Measurements from ENCODE around the gene CSH2. TPM values are rescaled to one million over a fixed set of nuclear protein-coding genes. Genes with fewer than 3 reads are reported as not detected.
"Not testable (repeated sequence)": the region's sequence is repeated elsewhere in the genome, so short reads cannot be mapped to it uniquely, and the experiment has no call there.

CSH2 gene
- polyA plus RNA-seq, 1 experiment: not detected

GRCh38 chr17:63911041-63911635 lies 37.7 kb upstream of the CSH2 start, which contains the start of gene CSHL1:
CSHL1 (minus strand) TSS chr17:63911258; CDS start chr17:63911196, 62 bp downstream.
- CTCF ChIA-PET: interaction anchor here (0.6 to 4.0 kb wide), 27 partner anchors 8 to 226 kb away, joined by 3 to 27 read pairs (median 7); partner anchors contain the start of genes ERN1 and ICAM2
- POLR2A ChIA-PET: no interaction called here
- no peaks in the 10 kb centered on the region for H3K36me3 ChIP-seq (ENCODE audit: control insufficient read depth, insufficient read depth, low read length)
- DNase-seq (ENCODE audit: low read depth): no peak
- peaks cover 10% of the 10 kb centered on the region for H3K27me3 ChIP-seq (ENCODE audit: control insufficient read depth, insufficient read depth, low read length)
- no peak for TF ChIP-seq CTCF (IDR thresholded peaks at IDR 0.05; ENCODE audit: insufficient read depth, low read depth, low read length)
- H3K4me3 ChIP-seq (ENCODE audit: low read depth, low read length): no peak within 1 kb of the TSS

GRCh38 chr17:63910096-63910495 lies 36.6 kb upstream of the CSH2 start:
- no peak for DNase-seq (ENCODE audit: low read depth)
- TF ChIP-seq CTCF (IDR thresholded peaks at IDR 0.05; ENCODE audit: insufficient read depth, low read depth, low read length): no peak
- H3K4me3 ChIP-seq (ENCODE audit: low read depth, low read length): no peak overlapping the region
- H3K27me3 ChIP-seq (ENCODE audit: control insufficient read depth, insufficient read depth, low read length): peaks cover 10% of the 10 kb centered on the region
- H3K36me3 ChIP-seq (ENCODE audit: control insufficient read depth, insufficient read depth, low read length): no peaks in the 10 kb centered on the region
- CTCF ChIA-PET: interaction anchor here (0.6 to 4.0 kb wide), 12 partner anchors 7 to 368 kb away, joined by 3 to 27 read pairs (median 11); partner anchors contain the start of genes ERN1 and ICAM2
- POLR2A ChIA-PET: no interaction called here

GRCh38 chr17:63909586-63909985 lies 36.1 kb upstream of the CSH2 start:
- H3K4me3 ChIP-seq (ENCODE audit: low read depth, low read length); H3K36me3 ChIP-seq (ENCODE audit: control insufficient read depth, insufficient read depth, low read length); POLR2A ChIA-PET; DNase-seq (ENCODE audit: low read depth); H3K27me3 ChIP-seq (ENCODE audit: control insufficient read depth, insufficient read depth, low read length): not testable (repeated sequence)
- CTCF ChIA-PET: interaction anchor here (0.6 to 8.5 kb wide), 6 partner anchors 6 to 116 kb away, joined by 3 to 53 read pairs (median 10); partner anchors contain the start of gene GH1

GRCh38 chr17:63907161-63907778 lies 33.8 kb upstream of the CSH2 start:
- H3K36me3 ChIP-seq (ENCODE audit: control insufficient read depth, insufficient read depth, low read length); H3K27me3 ChIP-seq (ENCODE audit: control insufficient read depth, insufficient read depth, low read length); DNase-seq (ENCODE audit: low read depth); H3K4me3 ChIP-seq (ENCODE audit: low read depth, low read length); POLR2A ChIA-PET: not testable (repeated sequence)
- CTCF ChIA-PET: interaction anchor here (0.9 to 8.5 kb wide), 3 partner anchors 11 to 26 kb away, joined by 3 to 53 read pairs (median 6); partner anchors contain the start of genes GH1 and GH2
- TF ChIP-seq CTCF (IDR thresholded peaks at IDR 0.05; ENCODE audit: insufficient read depth, low read depth, low read length): peak; percentile 24; the same call in 1 of the 2 replicates

GRCh38 chr17:63904796-63905195 lies 31.3 kb upstream of the CSH2 start:
- H3K36me3 ChIP-seq (ENCODE audit: control insufficient read depth, insufficient read depth, low read length); DNase-seq (ENCODE audit: low read depth); H3K27me3 ChIP-seq (ENCODE audit: control insufficient read depth, insufficient read depth, low read length); H3K4me3 ChIP-seq (ENCODE audit: low read depth, low read length); POLR2A ChIA-PET: not testable (repeated sequence)
- CTCF ChIA-PET: interaction anchor here (0.6 to 8.5 kb wide), 13 partner anchors 7 to 127 kb away, joined by 3 to 53 read pairs (median 4); partner anchors contain the start of genes CSHL1, GH1 and GH2

- H3K27me3 ChIP-seq (ENCODE audit: control insufficient read depth, insufficient read depth, low read length); H3K36me3 ChIP-seq (ENCODE audit: control insufficient read depth, insufficient read depth, low read length); DNase-seq (ENCODE audit: low read depth); POLR2A ChIA-PET; H3K4me3 ChIP-seq (ENCODE audit: low read depth, low read length): not testable (repeated sequence)
- CTCF ChIA-PET: interaction anchor here (0.7 to 8.5 kb wide), 14 partner anchors 8 to 230 kb away, joined by 3 to 53 read pairs (median 3); partner anchors contain the start of genes CSHL1, GH1 and ICAM2
- TF ChIP-seq CTCF (IDR thresholded peaks at IDR 0.05; ENCODE audit: insufficient read depth, low read depth, low read length): peak; percentile 42
Observed at GRCh38 chr17:63903787-63904201, 30.3 kb upstream of the CSH2 start.

GRCh38 chr17:63901971-63902370 lies 28.5 kb upstream of the CSH2 start:
- DNase-seq (ENCODE audit: low read depth); H3K4me3 ChIP-seq (ENCODE audit: low read depth, low read length); H3K36me3 ChIP-seq (ENCODE audit: control insufficient read depth, insufficient read depth, low read length); H3K27me3 ChIP-seq (ENCODE audit: control insufficient read depth, insufficient read depth, low read length): not testable (repeated sequence)
- CTCF ChIA-PET: interaction anchor here (0.7 to 8.5 kb wide), 8 partner anchors 10 to 395 kb away, joined by 3 to 53 read pairs (median 10); partner anchors contain the start of genes CSHL1, GH1 and GH2
- POLR2A ChIA-PET: interaction anchor here (0.6 kb wide), 1 partner anchor 39 kb away, joined by 3 read pairs; no protein-coding TSS in a partner anchor

GRCh38 chr17:63898899-63899798 lies 25.7 kb upstream of the CSH2 start:
- CTCF ChIA-PET: interaction anchor here (1.3 kb wide), 1 partner anchor 48 kb away, joined by 3 read pairs; no protein-coding TSS in a partner anchor
- H3K36me3 ChIP-seq (ENCODE audit: control insufficient read depth, insufficient read depth, low read length); DNase-seq (ENCODE audit: low read depth); H3K4me3 ChIP-seq (ENCODE audit: low read depth, low read length); POLR2A ChIA-PET; H3K27me3 ChIP-seq (ENCODE audit: control insufficient read depth, insufficient read depth, low read length): not testable (repeated sequence)
